Coronary artery (tissue), 2 donors: Measurements from ENCODE around the gene TRIM14.
"Not testable (repeated sequence)": the region's sequence is repeated elsewhere in the genome, so short reads cannot be mapped to it uniquely, and the experiment has no call there.

Experiments used
- DNase-seq: peaks from one replicate; pipeline ENCODE4 v3.0.0-alpha.2; 2017; ENCODE audit warnings: low spot score
- H3K27ac ChIP-seq, 2 donors: fragments of 200-600 bp; sonication (generic); one replicate each; pipeline ENCODE4 v1.5.1; 2016 to 2019
- H3K4me3 ChIP-seq: fragments of 200-600 bp; sonication (generic); 2 replicates; pipeline ENCODE4 v1.5.1; 2016; ENCODE audit warnings: mild to moderate bottlenecking, moderate library complexity
- TF ChIP-seq, protein P1 (sequence below): fragments of 200-600 bp; sonication (generic); IDR thresholded peaks from one replicate; pipeline ENCODE4 v1.5.1; 2019; ENCODE audit warnings: antibody characterized with exemption

Gene TRIM14

DNA sequence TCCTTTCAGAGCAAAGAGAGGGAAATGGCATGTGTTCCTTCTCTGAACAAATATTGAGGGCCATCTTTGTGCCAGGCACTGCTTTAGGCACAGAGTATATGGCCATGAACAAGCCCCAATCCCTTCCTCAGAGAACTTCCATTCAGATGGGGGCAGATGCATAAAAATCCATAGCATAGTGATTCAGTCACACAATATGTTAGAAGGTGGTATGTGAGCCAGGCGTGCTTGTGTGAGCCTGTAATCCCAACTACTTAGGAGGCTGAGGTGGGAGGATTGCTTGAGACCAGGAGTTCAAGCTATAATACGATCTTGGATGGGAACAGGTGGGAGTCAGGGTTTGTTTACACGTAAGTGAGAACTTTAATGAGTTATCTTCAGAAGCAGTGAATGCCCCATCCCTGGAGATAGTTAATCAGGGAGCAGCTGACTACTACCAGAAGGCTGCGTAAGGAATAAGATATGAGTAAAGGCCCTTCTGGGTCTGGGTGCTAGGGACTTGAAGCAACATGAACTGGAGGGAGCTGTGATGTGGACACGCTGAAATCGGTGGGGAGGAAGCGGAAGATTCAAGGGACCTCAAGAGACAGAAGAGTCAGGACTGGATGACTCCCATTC lies 35.3 kb downstream of the TRIM14 start:
- Histone ChIP-seq H3K27ac (no peak overlapping the region), H3K4me3 (no peak overlapping the region)
- TF ChIP-seq, protein P1, sequence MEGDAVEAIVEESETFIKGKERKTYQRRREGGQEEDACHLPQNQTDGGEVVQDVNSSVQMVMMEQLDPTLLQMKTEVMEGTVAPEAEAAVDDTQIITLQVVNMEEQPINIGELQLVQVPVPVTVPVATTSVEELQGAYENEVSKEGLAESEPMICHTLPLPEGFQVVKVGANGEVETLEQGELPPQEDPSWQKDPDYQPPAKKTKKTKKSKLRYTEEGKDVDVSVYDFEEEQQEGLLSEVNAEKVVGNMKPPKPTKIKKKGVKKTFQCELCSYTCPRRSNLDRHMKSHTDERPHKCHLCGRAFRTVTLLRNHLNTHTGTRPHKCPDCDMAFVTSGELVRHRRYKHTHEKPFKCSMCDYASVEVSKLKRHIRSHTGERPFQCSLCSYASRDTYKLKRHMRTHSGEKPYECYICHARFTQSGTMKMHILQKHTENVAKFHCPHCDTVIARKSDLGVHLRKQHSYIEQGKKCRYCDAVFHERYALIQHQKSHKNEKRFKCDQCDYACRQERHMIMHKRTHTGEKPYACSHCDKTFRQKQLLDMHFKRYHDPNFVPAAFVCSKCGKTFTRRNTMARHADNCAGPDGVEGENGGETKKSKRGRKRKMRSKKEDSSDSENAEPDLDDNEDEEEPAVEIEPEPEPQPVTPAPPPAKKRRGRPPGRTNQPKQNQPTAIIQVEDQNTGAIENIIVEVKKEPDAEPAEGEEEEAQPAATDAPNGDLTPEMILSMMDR = no peak
- no peak for DNase-seq

DNA sequence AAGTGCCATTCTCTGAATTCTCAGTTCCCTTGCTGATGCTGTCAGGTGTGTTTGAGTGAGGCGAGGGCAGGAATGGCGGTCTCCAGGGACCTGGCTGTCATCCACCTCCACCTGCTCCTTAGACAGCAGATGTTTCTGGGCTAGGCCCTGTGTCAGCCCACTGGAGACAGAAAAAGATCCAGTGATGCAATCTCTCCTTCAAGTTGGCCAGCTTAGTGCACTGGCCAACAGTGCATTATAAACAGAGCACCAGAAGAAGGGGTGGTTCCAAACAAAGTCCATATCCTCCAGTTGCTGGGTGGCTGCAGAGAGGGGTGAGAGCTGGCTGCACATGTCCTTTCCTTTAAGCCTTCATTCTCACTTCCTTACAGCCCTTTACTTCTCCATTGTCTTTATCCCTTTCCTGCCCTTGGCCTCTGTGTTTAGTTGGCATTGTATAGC lies 35.9 kb downstream of the TRIM14 start:
- TF ChIP-seq, protein P1 = no peak
- no peak for DNase-seq
- Histone ChIP-seq H3K4me3 (no peak overlapping the region), H3K27ac (no peak overlapping the region)

DNA sequence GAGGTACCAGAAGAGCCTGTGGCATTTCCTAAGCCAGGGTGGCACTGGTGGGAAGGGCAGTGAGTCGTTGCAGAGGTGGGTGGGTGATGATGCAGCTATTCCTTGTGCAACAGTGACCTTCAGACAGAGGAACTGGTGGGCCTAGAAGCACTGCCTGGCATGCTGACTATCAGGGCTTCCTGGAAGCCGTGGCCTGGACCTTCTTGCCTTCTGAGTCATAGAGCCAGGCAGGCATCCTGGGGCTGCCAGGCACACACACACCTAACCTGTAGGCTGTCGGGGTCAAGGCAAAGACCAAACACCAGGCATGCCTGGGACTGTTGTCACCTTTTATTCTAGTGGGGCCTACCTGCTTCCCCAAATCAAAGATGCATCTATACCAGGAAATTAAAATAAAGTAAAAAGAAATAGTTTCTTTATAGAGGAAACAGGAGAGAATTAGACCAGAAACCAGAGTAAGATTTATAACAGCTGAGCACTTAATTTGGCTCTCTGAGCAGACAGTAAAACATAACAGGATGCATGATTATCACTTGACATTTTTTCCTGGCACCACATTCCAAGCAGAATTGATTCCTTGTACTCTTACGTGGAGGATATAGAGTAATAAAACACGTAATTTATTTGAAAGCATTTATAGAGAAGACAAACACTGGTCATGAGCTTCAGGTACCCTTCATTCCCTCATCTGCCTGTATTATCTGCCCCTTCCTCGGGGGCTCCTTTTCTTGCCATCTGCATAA lies 37.4 kb downstream of the TRIM14 start:
- TF ChIP-seq, protein P1 = no peak
- H3K27ac ChIP-seq = peak overlapping the region in 1 of 2 donors; percentile 7

DNA sequence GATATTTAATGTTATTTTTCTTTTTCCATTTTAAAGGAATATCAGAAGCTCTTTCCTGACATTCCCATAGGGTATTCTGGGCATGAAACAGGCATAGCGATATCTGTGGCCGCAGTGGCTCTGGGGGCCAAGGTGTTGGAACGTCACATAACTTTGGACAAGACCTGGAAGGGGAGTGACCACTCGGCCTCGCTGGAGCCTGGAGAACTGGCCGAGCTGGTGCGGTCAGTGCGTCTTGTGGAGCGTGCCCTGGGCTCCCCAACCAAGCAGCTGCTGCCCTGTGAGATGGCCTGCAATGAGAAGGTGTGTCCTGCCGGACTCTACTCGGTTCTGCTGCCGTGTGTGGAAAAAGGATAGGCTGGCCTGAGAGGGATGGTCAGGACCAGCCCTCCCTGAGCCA lies 38.2 kb downstream of the TRIM14 start:
- Histone ChIP-seq H3K4me3 (no peak overlapping the region), H3K27ac (no peak overlapping the region)
- TF ChIP-seq, protein P1 = no peak
- no peak for DNase-seq

More for the DNA sequence above, 37.4 kb downstream of the TRIM14 start:
- DNase-seq = no peak
- no peak overlapping the region for H3K4me3 ChIP-seq

DNA sequence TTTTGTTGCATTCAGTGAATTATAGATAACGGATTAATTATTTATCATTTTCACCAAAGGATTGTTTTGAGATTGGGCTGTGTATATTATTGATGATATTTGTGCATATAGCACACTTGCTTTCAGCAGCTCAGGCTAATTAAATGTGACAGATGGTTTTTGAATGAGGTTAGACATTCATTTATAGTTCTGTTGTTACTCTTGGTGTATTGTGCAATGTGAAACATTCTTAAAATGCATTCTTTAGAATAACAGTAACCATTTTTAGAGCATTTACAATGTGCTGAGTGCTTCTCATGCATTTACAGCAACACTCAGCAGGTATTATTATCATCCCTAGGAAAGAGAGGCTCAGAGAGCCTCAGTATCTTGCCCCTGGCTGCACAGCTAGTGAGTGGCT lies 38.7 kb downstream of the TRIM14 start:
- DNase-seq = no peak
- no peak overlapping the region for H3K4me3 ChIP-seq
- TF ChIP-seq, protein P1 = no peak
- H3K27ac ChIP-seq = no peak overlapping the region

DNA sequence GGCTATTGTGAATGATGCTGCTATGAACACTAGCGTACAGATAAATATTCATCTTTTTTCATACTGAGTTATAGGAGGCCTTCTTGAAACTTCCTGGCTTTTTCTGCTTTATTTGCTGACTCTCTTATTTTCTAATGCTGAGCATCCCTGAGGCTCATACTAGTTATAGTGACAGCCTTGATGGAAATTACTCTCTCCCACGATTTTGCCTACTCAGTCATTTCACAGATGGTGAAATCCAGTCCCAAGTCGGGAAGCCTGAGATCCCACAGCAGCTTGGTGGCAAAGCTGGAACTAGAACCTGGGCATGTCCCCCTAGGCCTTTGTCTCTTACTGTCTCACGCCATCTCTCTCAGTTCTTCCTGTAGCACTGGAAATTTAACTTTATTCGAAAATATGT lies 40.1 kb downstream of the TRIM14 start:
- no peak for DNase-seq
- H3K4me3 ChIP-seq = no peak overlapping the region
- TF ChIP-seq, protein P1 = no peak
- H3K27ac ChIP-seq = no peak overlapping the region

DNA sequence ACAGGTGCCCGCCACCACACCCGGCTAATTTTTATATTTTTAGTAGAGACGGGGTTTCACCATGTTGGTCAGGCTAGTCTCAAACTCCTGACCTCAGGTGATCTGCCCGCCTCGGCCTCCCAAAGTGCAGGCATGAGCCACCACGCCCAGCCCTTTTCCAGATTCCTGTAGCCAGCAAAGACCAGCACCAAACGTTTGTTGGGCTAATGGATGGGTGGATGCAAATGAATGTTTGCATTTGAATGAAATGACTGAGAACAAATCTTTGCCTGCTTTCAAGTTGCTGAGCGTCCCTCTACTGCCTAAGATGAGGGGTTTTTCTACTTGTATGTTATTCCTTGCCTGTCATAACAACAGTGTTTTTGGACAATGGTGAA lies 42.5 kb downstream of the TRIM14 start:
- H3K27ac ChIP-seq, DNase-seq, H3K4me3 ChIP-seq: not testable (repeated sequence)
